Panc1 (cell line): ENCODE data around the gene ATP1A3. TPM values are rescaled to one million over a fixed set of nuclear protein-coding genes. Genes with fewer than 3 reads are reported as not detected.

ENCODE experiments used
- ATAC-seq: fragments of 200-7000 bp; cut with Tn5 transposase; 2 replicates; pipeline ENCODE4 v1.9.1; 2020; ENCODE audit warnings: mild to moderate bottlenecking, moderate library complexity
- BruUV-seq: library from RNA; stranded (reverse); fragments of 400-500 nt; replicated peaks from 2 replicates; lab custom pipeline; 2021; lab: Mats Ljungman, UMichigan
- CTCF ChIA-PET: fragments of 300-600 bp; sonication (Branson Sonifier 250); formaldehyde crosslinking; loops from one replicate; lab custom pipeline; 2022; ENCODE audit warnings: antibody characterized with exemption; lab: Charles Lee
- POLR2A ChIA-PET: fragments of 300-600 bp; sonication (Branson Sonifier 250); formaldehyde crosslinking; loops from one replicate; lab custom pipeline; 2022; ENCODE audit warnings: antibody characterized with exemption; lab: Charles Lee
- DNase-seq: peaks from one replicate; pipeline ENCODE4 v3.0.0-alpha.2; 2010; ENCODE audit warnings: low read depth, low spot score
- H3K27ac ChIP-seq: 2 replicates; pipeline ENCODE4 v1.5.1; 2011; ENCODE audit warnings: mild to moderate bottlenecking, low read length, inconsistent platforms
- H3K27me3 ChIP-seq: fragments of 200-500 bp; sonication (Bioruptor generic); 2 replicates; pipeline ENCODE4 v1.6.0; 2014; ENCODE audit warnings: low read length, inconsistent platforms; ENCODE audit not compliant: control insufficient read depth, insufficient read depth
- H3K36me3 ChIP-seq: fragments of 200-500 bp; sonication (Bioruptor generic); 2 replicates; pipeline ENCODE4 v1.5.1; 2014; ENCODE audit warnings: inconsistent platforms, mild to moderate bottlenecking, low read length, moderate library complexity; ENCODE audit not compliant: control insufficient read depth, insufficient read depth
- H3K4me1 ChIP-seq: 2 replicates; pipeline ENCODE4 v1.5.1; 2011; ENCODE audit warnings: inconsistent platforms, mild to moderate bottlenecking, low read length, moderate library complexity; ENCODE audit not compliant: control insufficient read depth, insufficient read depth
- H3K4me3 ChIP-seq, 2 experiments: 2 replicates each; pipeline ENCODE4 v1.5.1; 2011 to 2012; ENCODE audit warnings: low read depth in 2 of 2, low read length in 2 of 2, mild to moderate bottlenecking in 2 of 2, inconsistent platforms in 1 of 2, moderate library complexity in 1 of 2
- H3K9me3 ChIP-seq: fragments of 200-500 bp; sonication (Bioruptor generic); 2 replicates; pipeline ENCODE4 v1.5.1; 2014; ENCODE audit warnings: low read depth, mild to moderate bottlenecking, inconsistent platforms, low read length, moderate library complexity; ENCODE audit not compliant: control insufficient read depth, insufficient read depth
- POLR2AphosphoS5 ChIP-seq: IDR thresholded peaks from 2 replicates; pipeline ENCODE4 v1.6.1; 2012; ENCODE audit warnings: mild to moderate bottlenecking, low read depth, low read length, moderate library complexity
- REST ChIP-seq, 2 experiments: IDR thresholded peaks; 2 replicates each; pipeline ENCODE4 v1.6.1; 2011 to 2012; ENCODE audit warnings: low read depth in 2 of 2, control low read depth in 1 of 2, low read length in 1 of 2, mild to moderate bottlenecking in 1 of 2, moderate library complexity in 1 of 2; ENCODE audit not compliant: insufficient read depth in 1 of 2
- SIN3A ChIP-seq: IDR thresholded peaks from 2 replicates; pipeline ENCODE4 v1.6.1; 2012; ENCODE audit warnings: low read depth, mild to moderate bottlenecking, low read length, moderate library complexity, borderline replicate concordance; ENCODE audit not compliant: insufficient read depth
- TCF7L2 ChIP-seq: IDR thresholded peaks from 2 replicates; pipeline ENCODE4 v1.6.1; 2011; ENCODE audit warnings: mild to moderate bottlenecking, low read depth, low read length, inconsistent platforms
- in situ Hi-C: cut with HindIII; loops from 2 replicates; pipeline ENCODE4 v1.10.0; 2016; ENCODE audit warnings: low sequenced_read_pairs, low pct_unique_long_range_greater_than_20kb
- intact Hi-C: fragments of 100-400 bp; cut with micrococcal nuclease; formaldehyde crosslinking; loops from one replicate; pipeline ENCODE4 v1.10.0; 2022; ENCODE audit not compliant: unreplicated experiment
- total RNA-seq: library from RNA; stranded (reverse); gene quantifications from one replicate; pipeline ENCODE4 v1.2.1, GENCODE V29; 2021; ENCODE audit not compliant: unreplicated experiment
- TF ChIP-seq, protein P1 (sequence below): fragments of 450-650 bp; IDR thresholded peaks from 2 replicates; pipeline ENCODE4 v1.5.1; 2017; ENCODE audit warnings: mild to moderate bottlenecking

The ATP1A3 gene
- total RNA-seq, 1 experiment from 2014 or later = 4.9 TPM

DNA sequence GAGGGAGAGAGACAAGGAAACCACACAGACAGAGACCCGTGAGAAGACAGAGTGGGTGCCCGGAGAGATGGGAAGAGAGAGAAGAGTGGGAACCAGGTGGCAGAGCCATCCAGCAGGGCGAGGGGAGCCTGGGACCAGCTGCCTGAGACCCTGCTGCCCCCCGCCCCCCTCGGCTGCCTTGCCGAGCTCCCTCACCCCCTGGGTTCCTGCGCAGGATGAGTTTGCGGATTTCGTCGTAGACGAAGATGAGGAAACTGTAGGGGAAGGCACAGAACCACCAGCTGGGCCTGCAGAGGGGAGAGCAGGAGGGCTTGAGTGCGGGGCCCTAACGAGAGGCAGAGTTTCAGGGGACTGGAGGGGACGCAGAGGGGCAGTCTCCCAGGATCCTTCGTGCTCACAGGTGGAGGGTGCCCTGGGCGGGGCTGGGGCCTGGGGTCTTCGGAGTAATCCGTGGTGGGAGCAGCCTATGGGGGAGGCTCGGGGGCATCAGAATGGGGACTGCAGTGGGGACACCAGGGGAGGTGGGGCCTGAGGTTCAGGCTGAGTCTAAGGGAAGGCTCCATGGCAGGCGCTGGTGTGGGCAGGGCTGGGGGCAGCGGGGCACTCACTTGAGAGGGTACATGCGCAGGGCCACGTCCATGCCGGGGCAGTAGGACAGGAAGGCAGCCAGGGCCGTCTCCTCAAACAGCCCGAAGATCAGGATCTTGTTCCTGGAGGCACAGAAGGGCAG is 26.8 kb downstream of the ATP1A3 start:
- H3K27ac ChIP-seq = no peak overlapping the region
- no peaks in the 10 kb centered on the region for H3K36me3 ChIP-seq
- H3K4me1 ChIP-seq = no peaks in the 10 kb centered on the region
- POLR2A ChIA-PET = no interaction called here
- no peaks in the 10 kb centered on the region for H3K27me3 ChIP-seq
- intact Hi-C loops (no loop called here), in situ Hi-C loops (no loop called here)
- H3K4me3 ChIP-seq = no peak overlapping the region
- CTCF ChIA-PET = no interaction called here
- no peaks in the 10 kb centered on the region for H3K9me3 ChIP-seq
- ATAC-seq (no peak), DNase-seq (no peak)
- no peak for TF ChIP-seq REST (IDR thresholded peaks at IDR 0.05; ENCODE audit: insufficient read depth in 1 of 2, low read depth in 2 of 2, low read length in 1 of 2)
- BruUV-seq = no TSS peak

DNA sequence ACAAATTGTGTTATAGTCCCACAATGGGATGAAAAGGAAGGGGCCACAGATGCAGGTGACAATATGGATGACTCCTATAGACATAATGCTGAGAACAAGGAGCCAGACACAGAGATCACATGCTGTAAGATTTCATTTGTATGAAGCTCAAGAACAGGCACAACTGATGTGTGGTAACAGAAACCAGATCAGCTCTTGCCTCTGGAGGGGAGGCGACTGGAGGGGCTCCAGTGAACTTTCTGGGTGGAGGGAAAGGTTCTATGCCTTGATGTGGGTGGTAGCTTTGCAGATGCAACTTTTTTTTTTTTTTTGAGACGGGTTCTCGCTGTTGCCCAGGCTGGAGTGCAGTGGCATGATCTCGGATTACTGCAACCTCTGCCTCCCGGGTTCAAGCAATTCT is 28.9 kb downstream of the ATP1A3 start:
- TF ChIP-seq REST (IDR thresholded peaks at IDR 0.05; ENCODE audit: insufficient read depth in 1 of 2, low read depth in 2 of 2, low read length in 1 of 2) = no peak
- no peak for TF ChIP-seq POLR2AphosphoS5
- TF ChIP-seq TCF7L2 = no peak
- TF ChIP-seq SIN3A = no peak
- TF ChIP-seq, protein P1, sequence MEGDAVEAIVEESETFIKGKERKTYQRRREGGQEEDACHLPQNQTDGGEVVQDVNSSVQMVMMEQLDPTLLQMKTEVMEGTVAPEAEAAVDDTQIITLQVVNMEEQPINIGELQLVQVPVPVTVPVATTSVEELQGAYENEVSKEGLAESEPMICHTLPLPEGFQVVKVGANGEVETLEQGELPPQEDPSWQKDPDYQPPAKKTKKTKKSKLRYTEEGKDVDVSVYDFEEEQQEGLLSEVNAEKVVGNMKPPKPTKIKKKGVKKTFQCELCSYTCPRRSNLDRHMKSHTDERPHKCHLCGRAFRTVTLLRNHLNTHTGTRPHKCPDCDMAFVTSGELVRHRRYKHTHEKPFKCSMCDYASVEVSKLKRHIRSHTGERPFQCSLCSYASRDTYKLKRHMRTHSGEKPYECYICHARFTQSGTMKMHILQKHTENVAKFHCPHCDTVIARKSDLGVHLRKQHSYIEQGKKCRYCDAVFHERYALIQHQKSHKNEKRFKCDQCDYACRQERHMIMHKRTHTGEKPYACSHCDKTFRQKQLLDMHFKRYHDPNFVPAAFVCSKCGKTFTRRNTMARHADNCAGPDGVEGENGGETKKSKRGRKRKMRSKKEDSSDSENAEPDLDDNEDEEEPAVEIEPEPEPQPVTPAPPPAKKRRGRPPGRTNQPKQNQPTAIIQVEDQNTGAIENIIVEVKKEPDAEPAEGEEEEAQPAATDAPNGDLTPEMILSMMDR = no peak
- H3K4me1 ChIP-seq = no peaks in the 10 kb centered on the region
- ChIA-PET POLR2A (no interaction called here), CTCF (interaction anchor here (0.9 kb wide), 1 partner anchor 74 kb away, joined by 10 read pairs; no protein-coding TSS in a partner anchor)
- no TSS peak for BruUV-seq
- intact Hi-C loops (no loop called here), in situ Hi-C loops (no loop called here)
- H3K27me3 ChIP-seq = no peaks in the 10 kb centered on the region
- DNase-seq (no peak), ATAC-seq (no peak)
- H3K4me3 ChIP-seq = no peak overlapping the region
- H3K9me3 ChIP-seq = no peaks in the 10 kb centered on the region
- H3K27ac ChIP-seq = no peak overlapping the region
- no peaks in the 10 kb centered on the region for H3K36me3 ChIP-seq
